A673 (cell line): ENCODE measurements around the gene SPAG8. TPM values are rescaled to one million over a fixed set of nuclear protein-coding genes. Genes with fewer than 3 reads are reported as not detected.

ENCODE experiments used
- BruUV-seq: library from RNA; stranded (reverse); fragments of 400-500 nt; replicated peaks from 2 replicates; lab custom pipeline; 2021; lab: Mats Ljungman, UMichigan
- CTCF ChIA-PET: fragments of 300-600 bp; sonication (Branson Sonifier 250); formaldehyde crosslinking; loops from one replicate; lab custom pipeline; 2022; ENCODE audit warnings: antibody characterized with exemption; lab: Charles Lee
- POLR2A ChIA-PET: fragments of 300-600 bp; sonication (Branson Sonifier 250); formaldehyde crosslinking; loops from one replicate; lab custom pipeline; 2022; ENCODE audit warnings: antibody characterized with exemption; ENCODE audit not compliant: low non-redundant PET; lab: Charles Lee
- DNase-seq: peaks from one replicate; pipeline ENCODE4 v3.0.0-alpha.2; 2015; ENCODE audit warnings: low spot score
- H3K27ac ChIP-seq: fragments of 200-600 bp; sonication (generic); 2 replicates; pipeline ENCODE4 v1.5.1; 2016; ENCODE audit warnings: mixed run types, low read depth, mild to moderate bottlenecking, mixed read lengths, antibody characterized with exemption, low read length; ENCODE audit not compliant: poor library complexity, severe bottlenecking
- H3K27me3 ChIP-seq: fragments of 200-600 bp; sonication (generic); replicated peaks from 2 replicates; pipeline ENCODE4 v1.6.1; 2017; ENCODE audit warnings: mixed run types, low read depth, mild to moderate bottlenecking, mixed read lengths, antibody characterized with exemption, low read length; ENCODE audit not compliant: insufficient read depth, poor library complexity
- H3K36me3 ChIP-seq: fragments of 200-600 bp; sonication (generic); 2 replicates; pipeline ENCODE4 v1.6.1; 2016; ENCODE audit warnings: mixed run types, mild to moderate bottlenecking, mixed read lengths, antibody characterized with exemption, low read length; ENCODE audit not compliant: insufficient read depth, poor library complexity, severe bottlenecking
- H3K4me1 ChIP-seq: fragments of 200-600 bp; sonication (generic); 2 replicates; pipeline ENCODE4 v1.6.1; 2017; ENCODE audit warnings: mixed run types, mild to moderate bottlenecking, mixed read lengths, antibody characterized with exemption, low read length; ENCODE audit not compliant: insufficient read depth, poor library complexity, severe bottlenecking
- H3K4me3 ChIP-seq: fragments of 200-600 bp; sonication (generic); 2 replicates; pipeline ENCODE4 v1.5.1; 2016; ENCODE audit warnings: low read depth, mixed run types, mild to moderate bottlenecking, mixed read lengths, low read length; ENCODE audit not compliant: poor library complexity, severe bottlenecking
- H3K9me3 ChIP-seq: fragments of 200-600 bp; sonication (generic); 2 replicates; pipeline ENCODE4 v1.6.1; 2016; ENCODE audit warnings: mixed run types, low read depth, mild to moderate bottlenecking, mixed read lengths, antibody characterized with exemption, low read length; ENCODE audit not compliant: poor library complexity, severe bottlenecking
- CTCF ChIP-seq: fragments of 300-800, 200-600 bp; sonication (generic); conservative IDR thresholded peaks from 2 replicates; pipeline ENCODE4 v1.5.1; 2017; ENCODE audit warnings: low read depth, mild to moderate bottlenecking, antibody characterized with exemption, low read length, moderate library complexity, mixed read lengths
- EZH2 ChIP-seq: fragments of 200-600 bp; sonication (generic); IDR thresholded peaks from 2 replicates; pipeline ENCODE4 v1.6.1; 2017; ENCODE audit warnings: borderline replicate concordance, low read depth, mild to moderate bottlenecking, mixed read lengths, antibody characterized with exemption, low read length; ENCODE audit not compliant: poor library complexity, severe bottlenecking
- intact Hi-C: fragments of 100-400 bp; cut with micrococcal nuclease; formaldehyde crosslinking; loops from one replicate; pipeline ENCODE4 v1.10.0; 2022; ENCODE audit not compliant: unreplicated experiment
- total RNA-seq: library from RNA; stranded (reverse); gene quantifications from 2 replicates; pipeline ENCODE4 v1.2.3, GENCODE V29; 2021

Gene SPAG8
- total RNA-seq, 1 experiment from 2014 or later, result 1.4 TPM

- Histone ChIP-seq H3K27me3 (no peaks in the 10 kb centered on the region), H3K4me3 (no peak overlapping the region), H3K4me1 (peaks cover under 1% of the 10 kb centered on the region), H3K36me3 (no peaks in the 10 kb centered on the region), H3K9me3 (no peaks in the 10 kb centered on the region), H3K27ac (no peak overlapping the region)
- no peak for DNase-seq
- TF ChIP-seq CTCF (no peak), EZH2 (no peak)
- no TSS peak for BruUV-seq
- ChIA-PET CTCF (no interaction called here), POLR2A (no interaction called here)
- intact Hi-C loops, result no loop called here
Measured at GRCh38 chr9:35763803-35764202, 48.3 kb downstream of the SPAG8 start.

GRCh38 chr9:35763181-35763580 is 48.9 kb downstream of the SPAG8 start:
- intact Hi-C loops, result no loop called here
- CTCF ChIA-PET, result no interaction called here

GRCh38 chr9:35760651-35761050 is 51.4 kb downstream of the SPAG8 start:
- no peaks in the 10 kb centered on the region for H3K36me3 ChIP-seq
- peaks cover 13% of the 10 kb centered on the region for H3K4me1 ChIP-seq
- intact Hi-C loops, result no loop called here
- ChIA-PET POLR2A (no interaction called here), CTCF (no interaction called here)
- DNase-seq, result no peak
- no TSS peak for BruUV-seq
- no peak overlapping the region for H3K27ac ChIP-seq
- H3K9me3 ChIP-seq, result no peaks in the 10 kb centered on the region
- no peak overlapping the region for H3K4me3 ChIP-seq
- TF ChIP-seq EZH2 (no peak), CTCF (no peak)
- H3K27me3 ChIP-seq, result no peaks in the 10 kb centered on the region

More at GRCh38 chr9:35763181-35763580, 48.9 kb downstream of the SPAG8 start:
- TF ChIP-seq EZH2 (no peak), CTCF (no peak)
- H3K4me1 ChIP-seq, result peaks cover 5% of the 10 kb centered on the region
- no peaks in the 10 kb centered on the region for H3K27me3 ChIP-seq
- H3K4me3 ChIP-seq, result no peak overlapping the region
- H3K9me3 ChIP-seq, result no peaks in the 10 kb centered on the region
- no peak overlapping the region for H3K27ac ChIP-seq
- POLR2A ChIA-PET, result interaction anchor here (0.6 to 0.7 kb wide), 2 partner anchors 15 to 27 kb away, joined by 3 to 8 read pairs; no protein-coding TSS in a partner anchor
- BruUV-seq, result no TSS peak
- H3K36me3 ChIP-seq, result no peaks in the 10 kb centered on the region
- DNase-seq, result no peak
